SK-N-SH treated with all-trans-retinoic acid at 6 μM for 48 hours (cell line): ENCODE results near the gene PDCD4.

Source experiments
- BACH2 ChIP-seq: fragments of 250-450 bp; sonication (Bioruptor Pico); IDR thresholded peaks from 2 replicates; pipeline ENCODE4 v1.9.0; 2021; ENCODE audit warnings: mild to moderate bottlenecking, borderline replicate concordance
- ESRRG ChIP-seq: fragments of 250-450 bp; sonication (Bioruptor Pico); IDR thresholded peaks from 2 replicates; pipeline ENCODE4 v1.6.1; 2021; ENCODE audit warnings: mild to moderate bottlenecking
- ISL1 ChIP-seq: fragments of 250-450 bp; sonication (Bioruptor Pico); IDR thresholded peaks from 2 replicates; pipeline ENCODE4 v2.1.2; 2022; ENCODE audit warnings: mild to moderate bottlenecking, moderate library complexity
- OSR1 ChIP-seq: fragments of 250-450 bp; sonication (Bioruptor Pico); IDR thresholded peaks from 2 replicates; pipeline ENCODE4 v1.8.0; 2022; ENCODE audit warnings: moderate library complexity, mild to moderate bottlenecking, inconsistent platforms
- PPARA ChIP-seq: fragments of 250-450 bp; sonication (Bioruptor Pico); IDR thresholded peaks from 2 replicates; pipeline ENCODE4 v1.5.0; 2020; ENCODE audit warnings: mild to moderate bottlenecking, borderline replicate concordance
- RARB ChIP-seq: fragments of 250-450 bp; sonication (Bioruptor Pico); IDR thresholded peaks from 2 replicates; pipeline ENCODE4 v1.8.0; 2021; ENCODE audit warnings: mild to moderate bottlenecking, moderate library complexity
- TCF4 ChIP-seq: fragments of 250-450 bp; sonication (Bioruptor Pico); IDR thresholded peaks from 2 replicates; pipeline ENCODE4 v1.8.0; 2021; ENCODE audit warnings: mild to moderate bottlenecking, moderate library complexity, borderline replicate concordance
- TOX ChIP-seq: fragments of 250-450 bp; sonication (Bioruptor Pico); IDR thresholded peaks from 2 replicates; pipeline ENCODE4 v1.8.0; 2021; ENCODE audit warnings: mild to moderate bottlenecking, moderate library complexity, borderline replicate concordance
- ZFP30 ChIP-seq: fragments of 450-650 bp; formaldehyde crosslinking; IDR thresholded peaks from 2 replicates; pipeline ENCODE4 v1.5.0; 2022; ENCODE audit warnings: mild to moderate bottlenecking, moderate library complexity
- ZNF70 ChIP-seq: fragments of 450-650 bp; formaldehyde crosslinking; IDR thresholded peaks from 2 replicates; pipeline ENCODE4 v1.5.0; 2020; ENCODE audit warnings: mild to moderate bottlenecking, moderate library complexity
- ZNF8 ChIP-seq: fragments of 450-650 bp; formaldehyde crosslinking; IDR thresholded peaks from 2 replicates; pipeline ENCODE4 v1.5.0; 2020; ENCODE audit warnings: mild to moderate bottlenecking, moderate library complexity
- TF ChIP-seq, protein P1 (sequence below): fragments of 250-450 bp; sonication (Bioruptor Pico); IDR thresholded peaks from 2 replicates; pipeline ENCODE4 v1.5.0; 2020; ENCODE audit warnings: mild to moderate bottlenecking, moderate library complexity
- TF ChIP-seq, protein P2 (sequence below): fragments of 250-450 bp; sonication (Bioruptor Pico); IDR thresholded peaks from 2 replicates; pipeline ENCODE4 v1.8.0; 2020; ENCODE audit warnings: mild to moderate bottlenecking, moderate library complexity, borderline replicate concordance
- TF ChIP-seq, protein P3 (sequence below): fragments of 250-450 bp; sonication (Bioruptor Pico); IDR thresholded peaks from 2 replicates; pipeline ENCODE4 v1.5.1; 2020; ENCODE audit warnings: low read depth, mild to moderate bottlenecking, moderate library complexity

DNA sequence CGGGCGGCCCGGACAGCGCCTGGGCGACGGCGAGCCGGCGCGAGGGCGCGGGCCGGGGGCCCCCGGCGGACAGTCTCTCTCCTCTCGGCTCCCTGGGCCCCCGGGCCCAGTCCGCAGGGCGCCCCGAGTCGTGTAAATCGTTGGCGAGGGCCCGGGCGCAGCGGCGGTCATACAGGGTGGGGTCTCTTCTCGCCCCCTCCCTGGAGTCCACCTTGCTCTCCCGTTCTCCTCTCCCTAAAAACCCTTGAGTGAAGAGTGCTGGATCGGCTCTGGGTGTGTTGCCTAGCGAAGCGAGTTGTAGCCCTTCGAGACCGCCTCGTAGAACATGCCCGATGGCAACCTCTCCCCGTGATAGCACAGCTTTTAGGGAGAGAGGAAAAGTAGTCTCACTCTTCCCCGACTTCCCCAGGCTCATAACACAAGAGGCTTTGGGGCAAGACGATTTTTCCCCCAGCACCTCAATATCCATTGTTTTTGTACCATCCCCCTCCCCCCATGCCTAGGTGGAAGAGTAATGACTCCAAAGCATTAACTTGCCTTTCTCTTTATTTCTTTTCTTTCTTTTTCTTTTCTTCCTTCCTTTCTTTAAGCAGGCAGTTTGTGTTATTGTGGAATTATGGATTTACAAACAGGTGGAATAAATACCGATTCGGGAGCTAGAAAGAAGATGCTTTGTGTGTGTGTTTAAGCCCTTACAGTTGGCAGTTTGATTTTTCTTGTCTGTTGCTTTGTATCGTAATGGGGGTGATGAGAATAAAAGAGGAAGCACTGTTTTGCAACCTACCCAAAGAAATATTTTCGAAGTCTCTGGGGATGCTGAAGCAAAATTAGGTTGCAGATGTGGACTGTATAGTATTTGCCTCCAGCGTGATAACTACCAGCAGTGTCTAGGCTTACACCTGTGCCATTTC, 48.5 kb downstream of the PDCD4 start:
- TF ChIP-seq TCF4 (CRISPR knock-in tag) (no peak), ESRRG (CRISPR knock-in tag) (no peak), RARB (CRISPR knock-in tag) (no peak), PPARA (CRISPR knock-in tag) (no peak), OSR1 (CRISPR knock-in tag) (no peak), ZNF70 (CRISPR knock-in tag) (no peak), ZNF8 (CRISPR knock-in tag) (no peak), BACH2 (no peak), ZFP30 (CRISPR knock-in tag) (no peak), ISL1 (CRISPR knock-in tag) (no peak), TOX (CRISPR knock-in tag) (no peak)
- TF ChIP-seq, protein P1, sequence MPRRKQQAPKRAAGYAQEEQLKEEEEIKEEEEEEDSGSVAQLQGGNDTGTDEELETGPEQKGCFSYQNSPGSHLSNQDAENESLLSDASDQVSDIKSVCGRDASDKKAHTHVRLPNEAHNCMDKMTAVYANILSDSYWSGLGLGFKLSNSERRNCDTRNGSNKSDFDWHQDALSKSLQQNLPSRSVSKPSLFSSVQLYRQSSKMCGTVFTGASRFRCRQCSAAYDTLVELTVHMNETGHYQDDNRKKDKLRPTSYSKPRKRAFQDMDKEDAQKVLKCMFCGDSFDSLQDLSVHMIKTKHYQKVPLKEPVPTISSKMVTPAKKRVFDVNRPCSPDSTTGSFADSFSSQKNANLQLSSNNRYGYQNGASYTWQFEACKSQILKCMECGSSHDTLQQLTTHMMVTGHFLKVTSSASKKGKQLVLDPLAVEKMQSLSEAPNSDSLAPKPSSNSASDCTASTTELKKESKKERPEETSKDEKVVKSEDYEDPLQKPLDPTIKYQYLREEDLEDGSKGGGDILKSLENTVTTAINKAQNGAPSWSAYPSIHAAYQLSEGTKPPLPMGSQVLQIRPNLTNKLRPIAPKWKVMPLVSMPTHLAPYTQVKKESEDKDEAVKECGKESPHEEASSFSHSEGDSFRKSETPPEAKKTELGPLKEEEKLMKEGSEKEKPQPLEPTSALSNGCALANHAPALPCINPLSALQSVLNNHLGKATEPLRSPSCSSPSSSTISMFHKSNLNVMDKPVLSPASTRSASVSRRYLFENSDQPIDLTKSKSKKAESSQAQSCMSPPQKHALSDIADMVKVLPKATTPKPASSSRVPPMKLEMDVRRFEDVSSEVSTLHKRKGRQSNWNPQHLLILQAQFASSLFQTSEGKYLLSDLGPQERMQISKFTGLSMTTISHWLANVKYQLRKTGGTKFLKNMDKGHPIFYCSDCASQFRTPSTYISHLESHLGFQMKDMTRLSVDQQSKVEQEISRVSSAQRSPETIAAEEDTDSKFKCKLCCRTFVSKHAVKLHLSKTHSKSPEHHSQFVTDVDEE: no peak
- TF ChIP-seq, protein P2, sequence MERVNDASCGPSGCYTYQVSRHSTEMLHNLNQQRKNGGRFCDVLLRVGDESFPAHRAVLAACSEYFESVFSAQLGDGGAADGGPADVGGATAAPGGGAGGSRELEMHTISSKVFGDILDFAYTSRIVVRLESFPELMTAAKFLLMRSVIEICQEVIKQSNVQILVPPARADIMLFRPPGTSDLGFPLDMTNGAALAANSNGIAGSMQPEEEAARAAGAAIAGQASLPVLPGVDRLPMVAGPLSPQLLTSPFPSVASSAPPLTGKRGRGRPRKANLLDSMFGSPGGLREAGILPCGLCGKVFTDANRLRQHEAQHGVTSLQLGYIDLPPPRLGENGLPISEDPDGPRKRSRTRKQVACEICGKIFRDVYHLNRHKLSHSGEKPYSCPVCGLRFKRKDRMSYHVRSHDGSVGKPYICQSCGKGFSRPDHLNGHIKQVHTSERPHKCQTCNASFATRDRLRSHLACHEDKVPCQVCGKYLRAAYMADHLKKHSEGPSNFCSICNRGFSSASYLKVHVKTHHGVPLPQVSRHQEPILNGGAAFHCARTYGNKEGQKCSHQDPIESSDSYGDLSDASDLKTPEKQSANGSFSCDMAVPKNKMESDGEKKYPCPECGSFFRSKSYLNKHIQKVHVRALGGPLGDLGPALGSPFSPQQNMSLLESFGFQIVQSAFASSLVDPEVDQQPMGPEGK (CRISPR knock-in tag): no peak
- TF ChIP-seq, protein P3, sequence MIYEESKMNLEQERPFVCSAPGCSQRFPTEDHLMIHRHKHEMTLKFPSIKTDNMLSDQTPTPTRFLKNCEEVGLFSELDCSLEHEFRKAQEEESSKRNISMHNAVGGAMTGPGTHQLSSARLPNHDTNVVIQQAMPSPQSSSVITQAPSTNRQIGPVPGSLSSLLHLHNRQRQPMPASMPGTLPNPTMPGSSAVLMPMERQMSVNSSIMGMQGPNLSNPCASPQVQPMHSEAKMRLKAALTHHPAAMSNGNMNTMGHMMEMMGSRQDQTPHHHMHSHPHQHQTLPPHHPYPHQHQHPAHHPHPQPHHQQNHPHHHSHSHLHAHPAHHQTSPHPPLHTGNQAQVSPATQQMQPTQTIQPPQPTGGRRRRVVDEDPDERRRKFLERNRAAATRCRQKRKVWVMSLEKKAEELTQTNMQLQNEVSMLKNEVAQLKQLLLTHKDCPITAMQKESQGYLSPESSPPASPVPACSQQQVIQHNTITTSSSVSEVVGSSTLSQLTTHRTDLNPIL: no peak
